Regular cardiac myocyte (primary cell): Measurements from ENCODE around the gene KRT5. TPM values are rescaled to one million over a fixed set of nuclear protein-coding genes. Genes with fewer than 3 reads are reported as not detected.

Experiments used
- total RNA-seq: library from RNA; depleted of rRNA; stranded (reverse); fragments of >200 nt; gene quantifications from 2 replicates; pipeline ENCODE4 v1.2.3, GENCODE V29; 2014

The KRT5 gene
- total RNA-seq, result 1.4 and 2.3 TPM in 2 replicates

DNA sequence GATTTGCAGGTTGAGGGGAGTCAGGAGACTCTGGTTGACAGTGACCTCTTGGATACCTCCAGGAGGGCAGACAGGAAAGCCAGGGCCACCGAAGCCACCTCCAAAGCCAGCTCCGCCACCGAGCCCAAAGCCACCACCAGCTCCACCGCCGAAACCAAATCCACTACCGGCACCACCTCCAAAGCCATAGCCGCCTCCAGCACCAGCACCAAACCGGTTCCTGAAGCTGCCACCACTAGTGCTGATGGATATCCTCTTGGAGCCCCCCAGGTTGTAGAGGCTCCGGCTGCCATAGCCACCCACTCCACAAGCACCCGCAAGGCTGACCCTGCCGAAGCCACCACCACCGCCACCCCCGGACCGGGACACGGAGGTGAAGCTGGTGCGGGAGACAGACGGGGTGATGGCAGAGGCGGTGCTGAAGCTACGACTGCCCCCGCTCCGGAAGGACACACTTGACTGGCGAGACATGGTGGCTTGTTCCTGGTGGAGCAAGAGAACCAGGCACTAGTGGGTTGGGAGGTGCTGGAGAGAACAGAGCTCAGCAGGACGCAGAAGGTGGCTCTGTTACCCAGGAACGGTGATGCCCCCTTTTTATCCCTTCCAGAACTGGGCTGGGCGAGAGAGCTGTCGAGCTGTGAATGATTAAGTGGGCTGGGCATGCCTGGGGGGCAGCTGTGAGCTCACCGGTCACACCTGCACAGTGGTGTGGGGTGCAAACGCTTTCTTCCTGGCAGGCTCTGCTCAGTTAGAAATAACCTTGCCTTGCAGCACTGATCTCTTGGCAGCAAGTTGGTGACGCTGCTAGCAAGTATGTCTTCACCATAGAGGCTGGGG is at the start of gene KRT5:
KRT5 (minus strand) TSS at position 569 of the 837 bp plus-strand sequence; CDS start at position 471, 98 bp downstream.

GRCh38 chr12:52552681-52553195 is 32.5 kb upstream of the KRT5 start, which contains the start of gene KRT71:
Gene KRT71, minus strand, starts transcription at chr12:52553145. Its CDS starts 68 bp downstream, at chr12:52553077.

GRCh38 chr12:52493172-52493571 is 27.0 kb downstream of the KRT5 start, which contains the start of gene KRT6A:
Gene KRT6A, minus strand, starts transcription at chr12:52493257. Its CDS starts 69 bp downstream, at chr12:52493188.

DNA sequence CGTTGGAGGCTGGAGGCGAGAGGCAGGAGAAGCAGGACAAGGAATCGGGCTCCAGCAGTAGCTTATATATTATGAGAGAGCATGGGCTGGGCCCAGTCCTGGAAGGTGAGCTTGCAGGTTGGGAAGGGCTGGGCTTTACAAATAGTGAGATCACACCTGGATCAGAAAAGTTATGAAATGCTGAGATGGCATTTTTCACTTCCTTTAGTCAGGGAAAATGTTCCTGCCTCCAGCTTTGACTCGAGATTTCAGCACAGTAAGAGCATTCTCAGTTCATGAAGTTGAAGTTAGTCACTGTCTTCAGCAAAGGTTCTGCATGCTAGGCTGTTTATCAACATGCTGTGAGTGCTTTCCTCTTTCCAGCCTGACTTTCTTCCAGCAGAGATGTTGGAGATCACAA is 46.4 kb downstream of the KRT5 start, which contains the start of gene KRT6C:
KRT6C (minus strand) TSS at position 38 of the 400 bp plus-strand sequence. CDS start 68 bp downstream, outside the sequence.

Other genes with a start within 250 kb of the KRT5 start
- gene KRT86, start 245.7 kb downstream of the KRT5 start, total RNA-seq, result 0.19 and 0.85 TPM in 2 replicates
- gene KRT81, start 228.9 kb downstream of the KRT5 start, total RNA-seq, result under 0.01 and 0.96 TPM in 2 replicates
- gene KRT83, start 199.0 kb downstream of the KRT5 start, total RNA-seq, result under 0.01 TPM in 1 of 2 replicates, not detected in the other
- not detected in 2 replicates for gene KRT85, start 152.9 kb downstream of the KRT5 start, total RNA-seq
- gene KRT84, start 134.7 kb downstream of the KRT5 start, total RNA-seq, result not detected in 2 replicates
- gene KRT82, start 114.1 kb downstream of the KRT5 start, total RNA-seq, result not detected in 2 replicates
- gene KRT75, start 86.0 kb downstream of the KRT5 start, total RNA-seq, result not detected in 2 replicates
- gene KRT6B, start 68.2 kb downstream of the KRT5 start, total RNA-seq, result not detected in 2 replicates
- gene KRT6C, start 46.6 kb downstream of the KRT5 start, total RNA-seq, result not detected in 2 replicates
- 0.96 and 1.4 TPM in 2 replicates for gene KRT6A, start 27.1 kb downstream of the KRT5 start, total RNA-seq
- not detected in 2 replicates for gene KRT71, start 32.8 kb upstream of the KRT5 start, total RNA-seq
- not detected in 2 replicates for gene KRT74, start 53.4 kb upstream of the KRT5 start, total RNA-seq
- not detected in 2 replicates for gene KRT72, start 81.1 kb upstream of the KRT5 start, total RNA-seq
- not detected in 2 replicates for gene KRT73, start 98.2 kb upstream of the KRT5 start, total RNA-seq
- not detected in 2 replicates for gene KRT2, start 131.8 kb upstream of the KRT5 start, total RNA-seq
- gene KRT1, start 160.0 kb upstream of the KRT5 start, total RNA-seq, result not detected in 2 replicates
- not detected in 2 replicates for gene KRT77, start 183.1 kb upstream of the KRT5 start, total RNA-seq